Right lobe of liver (tissue), 6 donors: ENCODE measurements around the gene RCBTB2. TPM values are rescaled to one million over a fixed set of nuclear protein-coding genes. Genes with fewer than 3 reads are reported as not detected.
A peak's percentile ranks its signal among the peaks of the same experiment; 100 is the strongest.
"Not testable (repeated sequence)": the region's sequence is repeated elsewhere in the genome, so short reads cannot be mapped to it uniquely, and the experiment has no call there.

Experiments
- ATAC-seq, 4 donors: fragments of 200-7000 bp; cut with Tn5 transposase; one replicate each; pipeline ENCODE4 v1.9.1; 2020; ENCODE audit warnings: mild to moderate bottlenecking in 4 of 4, moderate library complexity in 4 of 4
- DNase-seq, 3 donors: peaks; one replicate each; pipeline ENCODE4 v3.0.0-alpha.2; 2020
- H3K27ac ChIP-seq, 3 donors: fragments of 200-600 bp; one replicate each; pipeline ENCODE4 v1.8.0; 2022
- H3K27me3 ChIP-seq, 2 donors: fragments of 200-600 bp; one replicate each; pipeline ENCODE4 v1.8.0; 2022
- H3K36me3 ChIP-seq, 4 donors: fragments of 200-600 bp; sonication (generic) in 1 of 4; one replicate each; pipeline versions ENCODE4 v1.5.1 to v1.8.0; 2017 to 2022; ENCODE audit warnings: control low read depth in 1 of 4
- H3K4me1 ChIP-seq, 4 donors: fragments of 200-600 bp; sonication (generic) in 1 of 4; one replicate each; pipeline versions ENCODE4 v1.5.1 to v1.8.0; 2017 to 2022; ENCODE audit warnings: control low read depth in 1 of 4
- H3K4me3 ChIP-seq, 3 donors: fragments of 200-600 bp; one replicate each; pipeline ENCODE4 v1.8.0; 2022
- H3K9me3 ChIP-seq, 4 donors: fragments of 200-600 bp; sonication (generic) in 1 of 4; one replicate each; pipeline versions ENCODE4 v1.5.1 to v1.8.0; 2017 to 2022; ENCODE audit warnings: control low read depth in 1 of 4
- POLR2A ChIP-seq: fragments of 450-650 bp; IDR thresholded peaks from one replicate; pipeline ENCODE4 v1.6.1; 2017; ENCODE audit warnings: antibody characterized with exemption, mild to moderate bottlenecking
- WGBS: methylation state at CpG from one replicate; pipeline ENCODE4 v1.1.6; 2018; ENCODE audit warnings: low coverage, low lambda C conversion rate; ENCODE audit not compliant: insufficient coverage; ENCODE audit errors: missing lambda C conversion rate; 5-methylcytosine and 5-hydroxymethylcytosine counted together
- intact Hi-C, 2 donors: fragments of 100-400 bp; cut with DNase I; formaldehyde crosslinking; loops; one replicate each; pipeline versions ENCODE4 v1.11.2 to v1.14.1; 2022
- long read RNA-seq: library from polyadenylated mRNA; unstranded; transcript quantifications from one replicate; pipeline ENCODE4 v2.0.0, GENCODE V29; 2019
- total RNA-seq, 6 experiments: library from RNA; depleted of rRNA in 2 of 6; stranded (reverse); fragments of >200 nt in 2 of 6; fragmentation: NEBNext Ultra II Directional in 3 of 6; extraction: Animal tissue kit (Norgen Biotek cat#: 25700) in 3 of 6; gene quantifications; one replicate each; pipeline versions ENCODE4 v1.1.0 to v1.2.4, GENCODE V29; 2016 to 2023
- TF ChIP-seq, protein P1 (sequence below), 4 donors: fragments of 200-600 bp in 3 of 4; fragments of 450-650 bp in 1 of 4; IDR thresholded peaks; one replicate each; pipeline versions ENCODE4 v1.5.1 to v1.8.0; 2016 to 2022; ENCODE audit warnings: antibody characterized with exemption in 4 of 4, mild to moderate bottlenecking in 2 of 4
- donor health status: DM: no; HTN: yes; CAD: no.
- donor health status: DM: no; HTN: no; CAD: no.
- donor health status: DM: no; HTN: no; CAD: no.
- donor health status: DM: no; HTN: yes; CAD: no.
- donor health status: DM: no; HTN: yes; CAD: no.

The RCBTB2 gene
- 1 to 10 TPM; 2.6 to 7.5 (median 4.8) TPM for total RNA-seq
- long read RNA-seq, partial matches to known transcripts = 1 of 1 reads
- long read RNA-seq, other reads (novel, unspliced or antisense) = 0 of 1 reads

DNA sequence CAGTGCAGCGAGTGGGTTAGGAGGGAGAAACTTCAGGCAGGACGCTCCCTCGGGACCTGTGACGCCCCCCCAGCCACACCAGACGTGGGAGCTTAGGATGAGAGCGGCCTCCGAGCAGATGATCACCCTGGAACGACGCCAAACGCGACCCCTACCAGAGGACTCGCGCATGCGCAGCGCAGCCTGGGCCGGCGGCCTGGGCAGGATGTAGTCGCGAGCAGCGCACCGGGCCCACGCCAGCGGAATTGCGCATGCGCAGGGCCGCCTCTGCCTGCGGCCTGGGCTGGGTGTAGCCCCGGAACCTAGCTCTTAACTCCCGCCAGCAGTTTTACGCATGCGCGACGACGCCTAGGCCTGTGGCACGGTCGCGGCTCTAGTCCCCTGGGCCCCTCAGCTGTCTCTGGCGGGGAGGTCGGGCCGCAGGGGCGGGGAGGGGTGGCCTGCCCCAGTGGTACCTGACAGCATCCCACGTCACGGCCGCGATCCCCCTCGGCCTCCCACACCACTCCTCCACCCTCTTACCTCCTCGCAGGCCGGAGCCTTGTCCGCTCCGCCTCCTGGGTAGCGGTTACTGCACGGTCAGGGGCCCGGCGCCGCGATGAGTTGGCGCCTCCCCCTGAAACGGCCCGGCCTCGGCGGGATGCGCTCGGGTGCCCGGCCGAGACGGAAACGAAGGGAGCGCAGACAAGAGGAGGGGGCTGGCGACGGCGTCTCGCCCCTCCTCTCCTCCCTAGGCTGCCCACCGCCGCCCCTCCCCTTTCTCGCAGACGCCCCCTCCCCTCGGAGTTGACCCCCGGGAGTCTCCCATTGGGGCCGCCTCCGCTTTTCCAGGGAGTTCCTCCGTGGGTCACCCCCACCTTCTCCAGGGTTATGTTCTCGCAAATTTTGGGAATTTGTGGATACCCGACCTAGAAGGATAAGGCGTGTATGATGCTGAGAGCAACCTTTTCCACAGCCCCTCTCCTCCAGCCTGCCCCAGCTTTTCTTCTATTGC, at the start of gene RCBTB2:
Gene RCBTB2 (minus strand): TSS at position 575 of the 994 bp plus-strand sequence. CDS start 11,141 bp downstream, outside the sequence.
- 3% methylated on average over 20 of the region's 84 CpGs for WGBS
- DNase-seq = peak; percentile 99 to 100 (median 99)
- no peaks in the 10 kb centered on the region for H3K36me3 ChIP-seq
- TF ChIP-seq, protein P1, sequence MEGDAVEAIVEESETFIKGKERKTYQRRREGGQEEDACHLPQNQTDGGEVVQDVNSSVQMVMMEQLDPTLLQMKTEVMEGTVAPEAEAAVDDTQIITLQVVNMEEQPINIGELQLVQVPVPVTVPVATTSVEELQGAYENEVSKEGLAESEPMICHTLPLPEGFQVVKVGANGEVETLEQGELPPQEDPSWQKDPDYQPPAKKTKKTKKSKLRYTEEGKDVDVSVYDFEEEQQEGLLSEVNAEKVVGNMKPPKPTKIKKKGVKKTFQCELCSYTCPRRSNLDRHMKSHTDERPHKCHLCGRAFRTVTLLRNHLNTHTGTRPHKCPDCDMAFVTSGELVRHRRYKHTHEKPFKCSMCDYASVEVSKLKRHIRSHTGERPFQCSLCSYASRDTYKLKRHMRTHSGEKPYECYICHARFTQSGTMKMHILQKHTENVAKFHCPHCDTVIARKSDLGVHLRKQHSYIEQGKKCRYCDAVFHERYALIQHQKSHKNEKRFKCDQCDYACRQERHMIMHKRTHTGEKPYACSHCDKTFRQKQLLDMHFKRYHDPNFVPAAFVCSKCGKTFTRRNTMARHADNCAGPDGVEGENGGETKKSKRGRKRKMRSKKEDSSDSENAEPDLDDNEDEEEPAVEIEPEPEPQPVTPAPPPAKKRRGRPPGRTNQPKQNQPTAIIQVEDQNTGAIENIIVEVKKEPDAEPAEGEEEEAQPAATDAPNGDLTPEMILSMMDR (IDR thresholded peaks at IDR 0.05) = no peak
- TF ChIP-seq POLR2A = peak; percentile 90
- peak within 1 kb of the TSS; percentile 95 to 98 (median 96) for H3K27ac ChIP-seq
- no peaks in the 10 kb centered on the region for H3K27me3 ChIP-seq
- ATAC-seq = peak; percentile 92 to 95 (median 92)
- no peaks in the 10 kb centered on the region for H3K9me3 ChIP-seq
- intact Hi-C loops = no loop called here
- peak within 1 kb of the TSS; percentile 70 to 86 (median 78) for H3K4me3 ChIP-seq
- H3K4me1 ChIP-seq = peaks cover 0 to 5% (median 3%) of the 10 kb centered on the region in 4 donors

DNA sequence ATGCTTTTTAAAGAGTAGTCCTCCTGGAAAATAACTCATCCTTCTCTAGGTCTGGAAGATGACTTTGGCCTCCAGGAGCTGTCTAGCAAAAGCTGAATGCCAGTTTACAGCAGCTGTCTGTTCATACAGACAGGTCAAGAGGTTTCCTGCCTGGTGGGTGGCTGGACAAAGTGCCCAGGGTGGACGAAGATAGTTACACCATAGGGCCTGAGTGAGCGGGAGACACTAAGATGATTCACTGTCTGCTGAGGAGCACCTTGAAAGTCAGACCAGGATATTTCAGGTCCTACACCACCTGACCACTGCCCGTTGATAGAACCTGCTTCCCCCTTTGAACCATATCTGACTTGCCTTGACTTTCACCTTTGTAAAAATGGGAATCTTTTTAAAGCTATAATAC, 49.2 kb upstream of the RCBTB2 start:
- DNase-seq = no peak
- no peaks in the 10 kb centered on the region for H3K9me3 ChIP-seq
- H3K27me3 ChIP-seq = no peaks in the 10 kb centered on the region
- 71% methylated on average over 1 of the region's 3 CpGs for WGBS
- peaks cover 0 to 8% (median 0%) of the 10 kb centered on the region in 4 donors for H3K4me1 ChIP-seq
- H3K36me3 ChIP-seq = no peaks in the 10 kb centered on the region
- no peak overlapping the region for H3K4me3 ChIP-seq
- no peak for ATAC-seq
- no peak for TF ChIP-seq POLR2A
- TF ChIP-seq, protein P1 (IDR thresholded peaks at IDR 0.05) = no peak
- intact Hi-C loops = loop anchor here (5.0 to 10.0 kb wide), 2 partner anchors 247 to 460 kb away; no protein-coding TSS in a partner anchor
- no peak overlapping the region for H3K27ac ChIP-seq

DNA sequence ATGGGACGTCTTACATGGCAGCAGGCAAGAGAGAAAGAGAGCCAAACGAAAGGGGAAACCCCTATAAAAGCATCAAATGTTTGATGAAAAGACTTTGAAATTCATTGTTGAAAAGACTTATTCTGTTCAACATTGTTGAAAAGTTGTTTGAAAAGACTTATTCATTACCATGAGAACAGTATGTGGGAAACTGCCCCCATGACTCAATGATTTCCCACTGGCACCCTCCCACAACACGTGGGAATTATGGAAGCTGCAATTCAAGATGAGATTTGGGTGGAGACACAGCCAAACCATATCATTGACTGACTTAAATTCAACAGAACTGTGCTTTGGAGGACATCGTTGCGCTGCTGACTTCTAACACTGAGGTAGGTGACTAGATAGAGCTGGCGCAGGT, 48.0 kb upstream of the RCBTB2 start:
- intact Hi-C loops = loop anchor here (5.0 to 10.0 kb wide), 2 partner anchors 246 to 459 kb away; no protein-coding TSS in a partner anchor
- no peaks in the 10 kb centered on the region for H3K9me3 ChIP-seq
- H3K4me3 ChIP-seq = no peak overlapping the region

DNA sequence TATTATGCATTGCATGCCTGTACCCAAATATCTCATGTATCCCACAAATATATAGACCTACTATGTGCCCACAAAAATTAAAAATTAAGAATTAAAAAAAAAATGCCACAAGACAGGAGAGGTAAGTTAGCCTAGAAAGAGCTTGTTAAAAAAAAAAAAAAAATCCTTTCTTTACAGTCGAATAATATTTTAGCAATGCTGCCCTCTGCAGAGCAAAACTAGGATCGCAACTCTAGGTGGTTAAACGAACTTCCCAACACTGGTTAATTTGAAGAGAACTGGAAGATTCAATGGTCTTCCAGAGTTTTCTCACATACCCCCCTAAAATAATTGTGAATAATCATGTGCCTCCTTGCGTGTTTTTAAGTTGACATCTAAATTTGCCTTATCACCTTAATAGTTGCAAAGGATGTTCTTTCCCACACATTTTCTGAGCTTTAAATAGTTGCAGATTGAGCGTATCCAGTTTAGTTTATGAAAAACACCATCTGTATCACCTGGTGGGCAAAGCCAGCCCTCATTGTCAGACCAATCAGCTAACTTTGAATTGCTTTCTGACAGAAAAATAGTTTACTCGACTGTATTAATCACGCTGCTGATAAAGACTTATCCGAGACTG, 47.4 kb upstream of the RCBTB2 start:
- Histone ChIP-seq H3K9me3 (no peaks in the 10 kb centered on the region), H3K36me3 (no peaks in the 10 kb centered on the region), H3K4me1 (peaks cover 0 to 8% (median 0%) of the 10 kb centered on the region in 4 donors), H3K4me3 (no peak overlapping the region), H3K27ac (peak overlapping the region in 1 of 3 donors; percentile 29), H3K27me3 (no peaks in the 10 kb centered on the region)
- DNase-seq (peak in 1 of 3 donors; percentile 68), ATAC-seq (peak; percentile 75 to 83 (median 78))
- WGBS = 41% methylated on average over 8 of the region's 8 CpGs
- TF ChIP-seq, protein P1 (IDR thresholded peaks at IDR 0.05) = peak; percentile 68 to 78 (median 74)
- TF ChIP-seq POLR2A = no peak
- intact Hi-C loops = loop anchor here (5.0 to 10.0 kb wide), 2 partner anchors 245 to 458 kb away; no protein-coding TSS in a partner anchor

More for the DNA sequence above, 48.0 kb upstream of the RCBTB2 start:
- Histone ChIP-seq H3K36me3 (no peaks in the 10 kb centered on the region), H3K27ac (no peak overlapping the region), H3K4me1 (peaks cover 0 to 8% (median 0%) of the 10 kb centered on the region in 4 donors), H3K27me3 (no peaks in the 10 kb centered on the region)
- no peak for ATAC-seq
- WGBS = 63% methylated on average over 6 of the region's 6 CpGs
- TF ChIP-seq, protein P1 (IDR thresholded peaks at IDR 0.05) = no peak
- TF ChIP-seq POLR2A = no peak
- DNase-seq = no peak

DNA sequence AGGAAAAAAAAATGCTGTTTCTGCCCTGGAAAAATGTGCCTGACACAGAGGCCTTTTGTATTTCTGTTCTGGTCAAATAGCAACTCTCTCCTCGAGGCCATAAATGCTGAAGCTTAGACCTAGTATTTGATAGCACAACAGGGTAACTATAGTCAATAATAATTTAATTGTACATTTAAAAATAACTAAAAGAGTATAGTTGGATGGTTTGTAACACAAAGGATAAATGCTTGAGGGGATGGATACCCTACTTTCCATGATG, 47.0 kb upstream of the RCBTB2 start:
- not testable (repeated sequence) for H3K27me3 ChIP-seq

More for the DNA sequence above, 47.0 kb upstream of the RCBTB2 start:
- DNase-seq, ATAC-seq, H3K36me3 ChIP-seq, H3K4me3 ChIP-seq, H3K9me3 ChIP-seq, H3K4me1 ChIP-seq: not testable (repeated sequence)
- peak overlapping the region in 2 of 3 donors; percentile 15 to 29 for H3K27ac ChIP-seq
- intact Hi-C loops = loop anchor here (5.0 to 10.0 kb wide), 2 partner anchors 245 to 458 kb away; no protein-coding TSS in a partner anchor
- 87% methylated on average over 1 of the region's 1 CpG for WGBS
